Mesodermal cell (in vitro differentiated cells): Measurements from ENCODE around the gene IL36A.

Experiments
- H3K27ac ChIP-seq: 2 replicates; pipeline ENCODE4 v1.7.0; 2013; ENCODE audit warnings: mild to moderate bottlenecking, low read depth, low read length, moderate library complexity; ENCODE audit not compliant: severe bottlenecking
- H3K36me3 ChIP-seq: 2 replicates; pipeline ENCODE4 v1.7.1; 2013; ENCODE audit warnings: mild to moderate bottlenecking, low read length, moderate library complexity; ENCODE audit not compliant: control insufficient read depth, insufficient read depth
- H3K4me1 ChIP-seq: one replicate; pipeline ENCODE4 v1.7.1; 2013; ENCODE audit warnings: mild to moderate bottlenecking, low read length; ENCODE audit not compliant: insufficient read depth, control insufficient read depth, poor library complexity, severe bottlenecking
- H3K4me3 ChIP-seq: 2 replicates; pipeline ENCODE4 v1.7.0; 2013; ENCODE audit warnings: low read length, control low read depth, mild to moderate bottlenecking; ENCODE audit not compliant: insufficient read depth, poor library complexity, severe bottlenecking; ENCODE audit errors: extremely low read depth
- H3K9me3 ChIP-seq: 2 replicates; pipeline ENCODE4 v1.7.1; 2013; ENCODE audit warnings: mild to moderate bottlenecking, low read length, moderate library complexity; ENCODE audit not compliant: control insufficient read depth
- WGBS, 2 experiments: methylation state at CpG; one replicate each; pipeline ENCODE4 v1.1.5; 2013; ENCODE audit warnings: missing lambda C conversion rate in 2 of 2; ENCODE audit not compliant: insufficient coverage in 2 of 2; 5-methylcytosine and 5-hydroxymethylcytosine counted together

IL36A gene

GRCh38 chr2:112977559-112978056 lies 27.7 kb upstream of the IL36A start, which contains the start of gene IL36G:
TSS of gene IL36G (plus strand) at chr2:112978006. CDS start at chr2:112978639, 633 bp downstream.
- Histone ChIP-seq H3K27ac (no peak within 1 kb of the TSS), H3K36me3 (no peaks in the 10 kb centered on the region)
- WGBS, 2 experiments: 83 to 96% methylated on average over 5 to 7 of the region's 7 CpGs

GRCh38 chr2:112979731-112980130 lies 25.5 kb upstream of the IL36A start:
- 100% methylated on average over 1 of the region's 1 CpG; no CpG with 5 or more reads in 1 of the 2 experiments for WGBS, 2 experiments
- no peak overlapping the region for H3K4me3 ChIP-seq

More at GRCh38 chr2:112977559-112978056, 27.7 kb upstream of the IL36A start, which contains the start of gene IL36G:
- no peaks in the 10 kb centered on the region for H3K4me1 ChIP-seq
- H3K9me3 ChIP-seq: no peaks in the 10 kb centered on the region
- no peak within 1 kb of the TSS for H3K4me3 ChIP-seq

GRCh38 chr2:112980537-112980936 lies 24.7 kb upstream of the IL36A start:
- Histone ChIP-seq H3K36me3 (no peaks in the 10 kb centered on the region), H3K4me1 (no peaks in the 10 kb centered on the region), H3K4me3 (no peak overlapping the region), H3K27ac (no peak overlapping the region), H3K9me3 (no peaks in the 10 kb centered on the region)
- WGBS, 2 experiments: 67 to 100% methylated on average over 1 of the region's 1 CpG

More at GRCh38 chr2:112979731-112980130, 25.5 kb upstream of the IL36A start:
- H3K4me1 ChIP-seq: no peaks in the 10 kb centered on the region
- no peak overlapping the region for H3K27ac ChIP-seq
- H3K36me3 ChIP-seq: no peaks in the 10 kb centered on the region
- no peaks in the 10 kb centered on the region for H3K9me3 ChIP-seq

GRCh38 chr2:112985090-112985489 lies 20.2 kb upstream of the IL36A start:
- Histone ChIP-seq H3K4me3 (no peak overlapping the region), H3K27ac (no peak overlapping the region), H3K36me3 (no peaks in the 10 kb centered on the region), H3K4me1 (no peaks in the 10 kb centered on the region), H3K9me3 (peaks cover 3% of the 10 kb centered on the region)
- WGBS, 2 experiments: 100% methylated on average over 1 of the region's 5 CpGs; no CpG with 5 or more reads in 1 of the 2 experiments

- peaks cover 7% of the 10 kb centered on the region for H3K9me3 ChIP-seq
- H3K4me3 ChIP-seq: no peak overlapping the region
- WGBS, 2 experiments: 67 to 85% methylated on average over 1 to 3 of the region's 3 CpGs
- no peaks in the 10 kb centered on the region for H3K4me1 ChIP-seq
- no peak overlapping the region for H3K27ac ChIP-seq
- H3K36me3 ChIP-seq: no peaks in the 10 kb centered on the region
These were observed 15.6 kb upstream of the IL36A start for GRCh38 chr2:112989611-112990010.

- Histone ChIP-seq H3K9me3 (peaks cover 7% of the 10 kb centered on the region), H3K4me3 (no peak overlapping the region), H3K27ac (no peak overlapping the region), H3K36me3 (no peaks in the 10 kb centered on the region), H3K4me1 (no peaks in the 10 kb centered on the region)
These were observed 11.4 kb upstream of the IL36A start for GRCh38 chr2:112993831-112994230.

- Histone ChIP-seq H3K9me3 (peaks cover 10% of the 10 kb centered on the region), H3K4me3 (no peak overlapping the region), H3K4me1 (no peaks in the 10 kb centered on the region), H3K27ac (no peak overlapping the region), H3K36me3 (no peaks in the 10 kb centered on the region)
- 88% methylated on average over 1 of the region's 2 CpGs; no CpG with 5 or more reads in 1 of the 2 experiments for WGBS, 2 experiments
These were observed 10.6 kb upstream of the IL36A start for GRCh38 chr2:112994648-112995047.

- H3K27ac ChIP-seq: no peak overlapping the region
- 86 to 98% methylated on average over 13 of the region's 14 CpGs for WGBS, 2 experiments
These were observed 9.8 kb upstream of the IL36A start for GRCh38 chr2:112995346-112995920.

GRCh38 chr2:112996635-112997034 lies 8.6 kb upstream of the IL36A start:
- Histone ChIP-seq H3K27ac (no peak overlapping the region), H3K4me3 (no peak overlapping the region), H3K36me3 (no peaks in the 10 kb centered on the region), H3K9me3 (peaks cover 14% of the 10 kb centered on the region), H3K4me1 (no peaks in the 10 kb centered on the region)
- 88 to 89% methylated on average over 5 to 6 of the region's 6 CpGs for WGBS, 2 experiments

More at GRCh38 chr2:112995346-112995920, 9.8 kb upstream of the IL36A start:
- no peak overlapping the region for H3K4me3 ChIP-seq
- H3K4me1 ChIP-seq: no peaks in the 10 kb centered on the region
- H3K9me3 ChIP-seq: peaks cover 14% of the 10 kb centered on the region
- H3K36me3 ChIP-seq: no peaks in the 10 kb centered on the region

GRCh38 chr2:112997151-112997550 lies 8.1 kb upstream of the IL36A start:
- Histone ChIP-seq H3K4me3 (no peak overlapping the region), H3K4me1 (no peaks in the 10 kb centered on the region), H3K36me3 (no peaks in the 10 kb centered on the region), H3K9me3 (peaks cover 10% of the 10 kb centered on the region), H3K27ac (no peak overlapping the region)
- WGBS, 2 experiments: no CpG with 5 or more reads among the region's 1 CpG

- Histone ChIP-seq H3K9me3 (peaks cover 10% of the 10 kb centered on the region), H3K36me3 (no peaks in the 10 kb centered on the region), H3K4me1 (no peaks in the 10 kb centered on the region), H3K4me3 (no peak overlapping the region), H3K27ac (no peak overlapping the region)
- no CpG with 5 or more reads among the region's 1 CpG for WGBS, 2 experiments
These were observed 4.8 kb upstream of the IL36A start for GRCh38 chr2:113000436-113000835.
